GM21390 (cell line): ENCODE data around the gene MARS1.
"Not testable (repeated sequence)": the region's sequence is repeated elsewhere in the genome, so short reads cannot be mapped to it uniquely, and the experiment has no call there.

Experiments used
- ATAC-seq: cut with Tn5 transposase; IDR thresholded peaks from one replicate; pipeline ENCODE4 v1.9.1; 2021; ENCODE audit not compliant: unreplicated experiment

MARS1 gene

DNA sequence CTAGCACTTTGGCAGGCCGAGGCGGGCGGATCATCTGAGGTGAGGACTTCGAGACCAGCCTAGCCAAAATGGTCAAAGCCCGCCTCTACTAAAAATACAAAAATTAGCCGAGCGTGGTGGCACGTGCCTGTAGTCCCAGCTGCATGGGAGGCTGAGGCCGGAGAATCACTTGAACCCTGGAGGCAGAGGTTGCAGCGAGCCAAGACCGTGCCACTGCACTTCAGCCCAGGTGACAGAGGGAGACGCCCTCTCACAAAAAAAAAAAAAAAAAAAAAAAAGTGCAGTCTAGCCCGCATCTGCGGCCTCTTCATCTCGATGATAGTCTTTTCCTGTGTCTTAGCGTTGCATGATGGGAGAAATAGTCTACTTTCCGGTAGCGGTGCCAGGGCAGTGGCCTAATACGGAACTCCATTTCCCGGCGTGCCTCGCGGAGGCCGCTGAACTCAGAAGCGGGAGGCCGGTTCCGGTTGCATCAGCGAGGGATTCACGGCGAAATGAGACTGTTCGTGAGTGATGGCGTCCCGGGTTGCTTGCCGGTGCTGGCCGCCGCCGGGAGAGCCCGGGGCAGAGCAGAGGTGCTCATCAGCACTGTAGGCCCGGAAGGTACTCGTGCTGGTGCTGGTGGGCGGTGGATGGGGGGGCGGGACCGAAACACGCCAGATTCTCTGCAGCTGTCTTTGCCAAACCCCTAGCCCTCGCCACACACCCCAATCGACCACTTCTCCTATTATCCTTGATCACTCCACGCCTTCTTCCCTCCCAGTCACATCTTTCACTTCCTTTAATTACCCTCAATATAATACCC is at the start of gene MARS1:
TSS of gene MARS1 (plus strand) at position 472 of the 805 bp plus-strand sequence. CDS start at position 495, 23 bp downstream.
- ATAC-seq = peak; percentile 98

DNA sequence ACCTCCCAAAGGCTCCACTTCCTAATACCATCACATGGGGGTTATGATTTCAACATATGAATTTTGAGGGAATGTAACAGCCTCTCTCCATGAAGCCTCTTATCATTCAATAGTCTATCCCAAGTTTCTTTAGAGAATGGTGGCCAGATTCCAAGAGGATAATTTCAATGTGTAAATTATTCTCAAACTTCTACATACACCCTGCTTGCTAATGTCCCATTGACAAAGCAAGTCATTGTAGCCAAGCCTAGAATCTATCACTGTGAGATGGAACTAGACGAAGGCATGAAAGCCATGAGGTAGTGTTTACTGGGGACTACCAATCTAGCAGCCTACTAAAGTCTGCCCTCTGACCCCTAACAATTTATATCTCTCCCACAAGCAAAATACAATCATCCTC is 49.5 kb upstream of the MARS1 start:
- ATAC-seq = no peak

DNA sequence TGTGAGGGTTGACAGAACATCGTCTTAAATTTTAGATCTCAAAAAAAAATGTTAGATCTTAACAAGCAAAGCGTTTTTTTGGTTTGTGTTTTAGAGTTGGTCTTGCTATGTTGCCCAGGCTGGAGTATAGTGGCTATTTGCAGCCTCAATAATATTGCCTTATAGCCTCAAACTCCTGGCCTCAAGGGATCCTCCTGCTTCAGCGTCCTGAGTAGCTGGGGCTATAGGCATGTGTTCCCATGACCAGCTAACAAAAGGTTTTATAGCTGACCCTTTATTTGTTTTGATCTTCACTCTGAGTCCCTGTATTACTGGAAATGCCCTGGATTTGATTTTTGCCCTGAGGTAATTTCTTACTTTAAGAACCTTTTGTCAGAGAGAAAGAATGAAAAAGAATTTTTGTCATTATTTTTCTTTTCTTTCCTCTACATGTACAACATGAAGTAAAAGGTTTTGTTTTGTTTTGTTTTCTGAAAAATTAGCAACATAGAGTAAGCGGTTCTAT is 48.1 kb upstream of the MARS1 start:
- no peak for ATAC-seq

DNA sequence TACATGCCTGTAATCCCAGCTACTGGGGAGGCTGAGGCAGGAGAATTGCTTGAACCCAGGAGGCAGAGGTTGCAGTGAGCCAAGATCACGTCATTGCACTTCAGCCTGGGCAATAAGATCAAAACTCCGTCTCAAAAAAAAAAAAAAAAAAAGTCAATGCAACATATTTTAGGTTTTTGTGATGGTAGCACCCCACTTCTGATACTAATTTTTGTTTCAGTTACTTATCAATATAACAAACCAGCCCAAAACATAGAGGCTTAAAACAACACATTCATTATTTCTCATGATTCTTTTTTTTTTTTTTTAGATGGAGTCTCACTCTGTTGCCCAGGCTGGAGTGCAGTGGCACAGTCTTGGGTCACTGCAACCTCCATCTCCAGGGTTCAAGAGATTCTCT is 46.5 kb upstream of the MARS1 start:
- ATAC-seq = not testable (repeated sequence)

DNA sequence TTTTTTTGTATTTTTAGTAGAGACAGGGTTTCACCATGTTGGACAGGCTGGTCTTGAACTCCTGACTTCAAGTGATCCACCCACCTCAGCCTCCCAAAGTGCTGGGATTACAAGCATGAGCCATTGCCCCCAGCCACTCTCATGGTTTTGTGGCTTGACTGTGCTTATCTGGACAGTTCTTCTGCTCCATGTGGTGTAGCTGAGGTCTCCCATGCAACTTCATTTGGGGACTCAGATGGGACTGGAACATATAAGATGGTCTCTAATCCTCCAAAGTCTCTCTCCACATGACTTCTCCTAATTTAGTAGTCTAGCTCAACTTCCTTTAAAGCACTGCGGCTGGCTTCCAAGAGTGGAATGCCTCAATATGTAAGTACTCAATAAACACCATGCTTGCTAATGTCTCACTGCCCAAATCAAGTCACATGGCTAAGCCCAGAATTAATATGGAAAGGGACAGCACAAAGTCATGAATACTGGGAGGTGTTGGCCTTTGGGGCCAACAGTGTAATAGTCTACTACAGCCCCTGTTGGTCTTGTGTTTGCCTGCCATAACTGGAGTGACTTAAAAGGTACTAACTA is 45.9 kb upstream of the MARS1 start:
- no peak for ATAC-seq

DNA sequence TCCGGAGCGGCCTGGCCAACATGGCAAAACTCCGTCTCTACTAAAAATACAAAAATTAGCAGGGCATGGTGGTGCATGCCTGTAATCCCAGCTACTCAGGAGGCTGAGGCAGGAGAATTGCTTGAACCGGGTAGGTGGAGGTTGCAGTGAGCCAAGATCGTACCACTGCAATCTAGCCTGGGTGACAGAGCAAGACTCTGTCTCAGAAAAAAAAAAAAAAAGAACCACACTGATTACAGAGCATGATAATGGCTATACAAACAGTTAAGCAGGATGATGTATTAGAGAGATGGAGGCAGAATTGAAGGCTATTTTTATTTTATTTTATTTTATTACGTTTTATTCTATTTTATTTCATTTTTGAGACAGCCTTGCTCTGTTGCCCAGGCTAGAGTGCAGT is 43.5 kb upstream of the MARS1 start:
- not testable (repeated sequence) for ATAC-seq

DNA sequence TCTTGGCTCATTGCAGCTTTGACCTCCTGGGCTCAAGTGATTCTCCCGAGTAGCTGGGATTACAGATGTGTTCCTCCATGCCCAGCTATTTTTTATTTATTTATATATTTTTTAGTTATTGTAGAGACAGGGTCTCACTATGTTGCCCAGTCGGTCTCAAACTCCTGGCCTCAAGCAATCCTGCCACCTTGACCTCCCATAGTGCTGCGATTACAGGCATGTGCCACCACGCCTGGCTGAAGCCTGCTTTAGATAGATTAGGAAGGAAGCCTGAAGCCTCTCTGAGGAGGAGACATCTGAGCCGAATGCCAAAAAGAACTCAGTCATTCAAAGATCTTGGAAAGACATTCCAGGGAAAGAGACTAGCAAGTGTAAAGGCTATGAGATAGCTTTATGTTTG is 43.1 kb upstream of the MARS1 start:
- no peak for ATAC-seq

DNA sequence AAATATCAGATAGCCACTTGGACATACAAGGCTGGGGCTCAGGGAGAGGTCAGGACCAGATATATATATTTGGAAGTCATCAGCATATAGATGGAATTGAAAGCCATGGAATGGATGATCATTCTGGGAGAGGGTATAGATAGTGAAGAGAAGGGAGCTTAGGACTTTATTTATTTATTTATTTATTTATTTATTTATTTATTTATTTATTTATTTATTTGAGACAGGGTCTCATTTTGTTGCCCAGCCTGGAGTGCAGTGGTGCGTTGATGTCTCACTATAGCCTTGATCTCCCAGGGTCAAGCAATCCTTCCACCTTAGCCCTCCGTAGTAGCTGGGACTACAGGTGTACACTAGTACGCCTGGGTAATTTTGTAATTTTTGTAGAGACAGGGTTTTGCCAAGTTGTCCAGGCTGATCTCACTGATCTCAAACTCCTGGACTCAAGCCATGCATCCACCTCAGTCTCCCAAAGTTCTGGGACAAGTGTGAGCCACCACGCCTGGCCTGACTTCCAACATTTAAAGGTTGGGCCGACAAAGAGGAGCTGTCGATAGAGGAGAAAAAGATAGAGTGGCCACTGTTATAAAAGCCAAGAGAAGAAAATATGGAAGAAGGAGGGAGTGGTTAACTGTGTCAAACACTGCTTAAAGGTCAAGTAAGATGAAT is 41.4 kb upstream of the MARS1 start:
- no peak for ATAC-seq

DNA sequence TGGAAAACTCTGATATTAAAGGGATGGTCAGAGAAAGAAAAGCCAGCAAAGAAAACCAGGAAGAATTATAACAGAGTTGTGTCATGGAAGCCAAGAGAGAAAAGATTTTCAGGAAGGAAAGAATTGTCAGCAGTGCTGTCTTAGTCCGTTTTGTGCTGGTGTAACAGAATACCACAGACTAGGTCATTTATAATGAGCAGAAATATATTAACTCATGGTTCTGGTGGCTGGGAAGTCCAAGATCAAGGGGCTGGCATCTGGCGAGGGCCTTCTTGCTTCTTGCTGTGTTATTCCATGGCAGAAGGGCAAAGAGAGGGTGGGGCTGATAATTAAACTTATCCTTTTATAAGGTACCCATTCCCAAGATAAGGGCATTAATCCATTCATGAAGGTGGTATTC is 39.2 kb upstream of the MARS1 start:
- no peak for ATAC-seq

DNA sequence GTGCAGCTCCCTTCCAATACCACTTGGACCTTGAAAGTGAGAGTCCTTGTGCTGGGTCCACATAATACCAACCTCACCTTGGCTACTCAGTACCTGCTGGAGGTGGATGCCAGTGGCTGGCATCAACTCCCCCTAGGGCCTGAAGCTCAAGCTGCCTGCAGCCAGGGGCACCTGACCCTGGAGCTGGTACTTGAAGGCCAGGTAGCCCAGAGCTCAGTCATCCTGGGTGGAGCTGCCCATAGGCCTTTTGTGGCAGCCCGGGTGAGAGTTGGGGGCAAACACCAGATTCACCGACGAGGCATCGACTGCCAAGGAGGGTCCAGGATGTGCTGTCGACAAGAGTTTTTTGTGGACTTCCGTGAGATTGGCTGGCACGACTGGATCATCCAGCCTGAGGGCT is 38.5 kb upstream of the MARS1 start:
- no peak for ATAC-seq

DNA sequence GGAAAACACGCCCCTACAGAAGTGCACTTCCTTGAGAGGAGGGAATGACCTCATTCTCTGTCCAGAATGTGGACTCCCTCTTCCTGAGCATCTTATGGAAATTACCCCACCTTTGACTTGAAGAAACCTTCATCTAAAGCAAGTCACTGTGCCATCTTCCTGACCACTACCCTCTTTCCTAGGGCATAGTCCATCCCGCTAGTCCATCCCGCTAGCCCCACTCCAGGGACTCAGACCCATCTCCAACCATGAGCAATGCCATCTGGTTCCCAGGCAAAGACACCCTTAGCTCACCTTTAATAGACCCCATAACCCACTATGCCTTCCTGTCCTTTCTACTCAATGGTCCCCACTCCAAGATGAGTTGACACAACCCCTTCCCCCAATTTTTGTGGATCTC is 37.8 kb upstream of the MARS1 start:
- no peak for ATAC-seq

DNA sequence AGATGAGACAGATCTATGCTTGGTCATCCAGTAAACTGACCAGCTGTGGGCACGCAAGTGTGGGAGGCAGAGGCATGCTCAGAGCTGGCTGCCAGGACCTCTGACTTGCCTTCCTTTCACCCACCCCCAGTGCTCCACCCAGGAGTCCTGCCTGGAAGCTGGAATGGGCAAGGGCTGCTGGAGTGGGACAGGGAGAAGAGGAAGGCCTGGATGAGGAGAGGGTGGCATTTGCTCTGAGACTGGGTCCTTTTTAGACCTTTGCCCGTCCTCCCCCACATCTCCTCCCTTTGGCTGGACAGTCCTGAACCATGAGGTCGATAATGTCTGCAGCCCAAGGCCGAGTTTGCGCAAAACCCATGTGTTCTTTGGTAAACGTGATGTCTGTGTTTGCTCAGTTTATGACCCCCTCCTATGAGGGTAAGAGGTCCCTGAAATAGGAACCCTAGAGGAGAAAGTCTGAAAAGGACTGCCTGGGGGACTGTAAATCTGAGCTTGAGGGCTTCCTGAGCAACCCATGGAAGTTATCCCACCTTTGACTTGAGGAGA is 36.6 kb upstream of the MARS1 start:
- no peak for ATAC-seq

DNA sequence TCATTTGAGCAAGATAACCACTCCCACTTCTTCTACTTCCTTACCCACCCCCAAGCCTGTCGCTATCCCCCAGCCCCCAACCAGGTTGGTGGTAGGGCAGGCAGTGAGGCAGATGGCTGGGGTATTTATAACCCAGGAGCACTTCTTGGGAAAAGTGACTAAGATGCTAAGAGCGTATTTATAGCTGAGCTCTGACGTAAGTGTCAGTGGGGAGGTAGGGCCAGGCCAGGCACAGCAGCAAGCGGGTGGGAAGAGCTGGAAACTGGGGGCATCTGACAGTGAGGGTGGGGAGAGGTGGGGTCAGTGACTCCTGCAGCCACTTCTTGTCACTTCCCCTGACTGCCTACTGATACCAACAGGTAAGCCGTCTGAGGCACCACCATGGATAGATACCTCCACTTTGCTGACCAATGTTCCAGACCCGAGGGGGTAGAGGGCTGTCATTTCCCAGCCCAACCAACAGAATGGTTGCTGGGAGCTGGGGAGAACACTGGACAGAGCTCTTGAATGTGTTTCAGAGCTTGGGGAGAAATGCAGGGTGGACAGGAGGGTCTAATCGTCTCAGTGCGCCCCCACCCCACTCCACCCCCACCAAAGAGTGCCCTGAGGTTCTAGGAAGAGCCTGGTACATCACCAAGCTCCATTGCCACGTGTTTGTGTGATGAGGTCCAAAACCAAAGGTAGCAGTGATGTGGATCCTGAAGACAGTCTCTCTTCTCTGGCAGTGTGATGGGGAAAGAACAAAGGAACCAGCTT is 35.5 kb upstream of the MARS1 start:
- ATAC-seq = peak; percentile 11

DNA sequence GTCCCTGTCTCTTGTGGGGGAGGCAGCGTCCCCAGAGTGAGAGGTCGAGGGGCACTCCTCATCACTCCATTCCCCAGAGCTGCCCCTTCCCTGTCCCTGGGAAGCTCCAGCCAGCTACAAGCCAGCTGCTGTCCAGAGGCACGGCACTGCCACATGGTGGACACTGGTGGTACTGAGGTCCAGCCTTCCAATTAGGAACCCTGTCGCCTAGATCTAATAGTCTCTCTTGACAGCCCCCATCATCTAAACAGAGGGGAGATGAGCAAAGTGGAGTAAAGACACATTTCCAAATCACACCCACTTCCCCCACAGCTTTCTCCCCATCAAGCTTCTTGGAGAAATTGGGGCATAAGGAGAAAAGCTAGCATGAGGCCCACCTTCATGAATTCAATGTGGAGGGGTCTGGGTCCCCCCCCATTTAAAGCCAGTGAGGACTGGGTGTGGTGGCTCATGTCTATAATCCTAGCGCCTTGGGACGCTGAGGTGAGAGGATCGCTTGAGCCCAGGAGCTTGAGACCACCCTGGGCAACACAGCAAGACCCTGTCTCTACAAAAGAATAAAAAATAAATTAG is 34.8 kb upstream of the MARS1 start:
- ATAC-seq = peak; percentile 51

DNA sequence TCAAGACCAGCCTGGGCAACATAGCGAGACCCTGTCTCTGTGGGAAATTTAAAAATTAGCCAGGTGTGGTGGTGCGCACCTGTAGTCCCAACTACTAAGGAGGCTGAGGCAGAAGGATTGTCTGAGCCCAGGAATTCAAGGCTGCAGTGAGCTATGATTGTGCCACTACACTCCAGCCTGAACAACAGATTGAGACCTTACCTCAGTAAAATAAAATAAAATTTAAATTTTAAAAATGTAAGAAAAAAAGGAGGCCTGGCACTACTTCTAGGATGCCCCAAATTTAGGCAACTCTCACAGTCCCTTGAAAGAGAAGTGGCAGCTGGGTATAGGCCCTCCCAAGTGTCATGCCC is 33.7 kb upstream of the MARS1 start:
- no peak for ATAC-seq

DNA sequence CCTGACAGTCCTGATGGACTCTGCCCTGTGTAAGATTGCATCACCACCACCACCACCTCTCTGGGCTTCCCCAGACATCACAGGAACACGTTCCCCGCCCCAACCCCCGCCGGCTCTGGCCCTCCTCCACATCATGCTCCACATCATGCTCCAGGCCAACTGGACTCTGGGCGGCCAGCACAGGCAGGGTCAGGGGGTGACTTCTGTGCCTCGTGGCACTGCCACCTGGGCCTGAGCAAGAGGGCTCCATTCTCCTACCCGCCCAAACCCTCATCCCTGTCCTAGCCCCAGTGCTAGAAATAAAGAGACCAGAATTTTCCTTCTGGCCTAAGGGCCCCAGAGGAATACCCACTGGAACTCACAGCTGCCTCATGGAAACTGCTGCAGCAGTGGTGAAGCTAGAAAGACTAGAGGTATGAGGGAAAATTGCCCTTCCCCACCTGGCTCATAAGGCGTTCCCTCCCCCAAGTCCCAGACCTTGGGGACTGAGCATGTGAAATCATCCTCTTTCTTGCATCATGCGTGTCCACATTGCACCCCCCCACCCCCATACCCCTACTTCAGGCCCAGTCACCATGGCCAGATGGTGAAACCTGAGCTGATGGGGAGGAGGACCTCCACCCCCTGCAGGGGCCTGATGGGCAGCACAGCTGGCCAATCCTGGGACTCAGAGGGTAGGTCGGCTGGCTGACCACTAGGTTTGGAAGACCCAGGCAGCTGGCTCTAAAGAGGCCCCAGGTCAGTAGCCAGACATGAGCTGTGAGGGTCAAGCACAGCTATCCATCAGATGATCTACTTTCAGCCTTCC is 33.1 kb upstream of the MARS1 start, which contains the start of gene INHBE:
TSS of gene INHBE (plus strand) at position 742 of the 808 bp plus-strand sequence. CDS start 230 bp downstream, outside the sequence.
- ATAC-seq = no peak

DNA sequence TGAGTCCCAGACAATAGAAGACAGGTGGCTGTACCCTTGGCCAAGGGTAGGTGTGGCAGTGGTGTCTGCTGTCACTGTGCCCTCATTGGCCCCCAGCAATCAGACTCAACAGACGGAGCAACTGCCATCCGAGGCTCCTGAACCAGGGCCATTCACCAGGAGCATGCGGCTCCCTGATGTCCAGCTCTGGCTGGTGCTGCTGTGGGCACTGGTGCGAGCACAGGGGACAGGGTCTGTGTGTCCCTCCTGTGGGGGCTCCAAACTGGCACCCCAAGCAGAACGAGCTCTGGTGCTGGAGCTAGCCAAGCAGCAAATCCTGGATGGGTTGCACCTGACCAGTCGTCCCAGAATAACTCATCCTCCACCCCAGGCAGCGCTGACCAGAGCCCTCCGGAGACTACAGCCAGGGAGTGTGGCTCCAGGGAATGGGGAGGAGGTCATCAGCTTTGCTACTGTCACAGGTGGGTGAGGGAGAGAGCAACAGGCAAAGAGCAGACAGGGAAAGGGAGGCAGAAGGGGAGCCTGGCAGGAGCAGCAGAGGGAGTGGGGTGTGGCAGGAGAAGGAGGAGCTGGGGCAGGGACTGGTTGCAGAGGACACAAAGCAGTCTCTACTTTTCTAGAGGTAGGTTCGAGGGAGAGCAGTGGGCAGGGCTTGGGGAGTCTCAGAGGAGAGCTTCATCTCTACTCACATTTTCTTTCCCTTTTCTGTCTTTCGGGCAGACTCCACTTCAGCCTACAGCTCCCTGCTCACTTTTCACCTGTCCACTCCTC is 32.3 kb upstream of the MARS1 start:
- ATAC-seq = no peak

DNA sequence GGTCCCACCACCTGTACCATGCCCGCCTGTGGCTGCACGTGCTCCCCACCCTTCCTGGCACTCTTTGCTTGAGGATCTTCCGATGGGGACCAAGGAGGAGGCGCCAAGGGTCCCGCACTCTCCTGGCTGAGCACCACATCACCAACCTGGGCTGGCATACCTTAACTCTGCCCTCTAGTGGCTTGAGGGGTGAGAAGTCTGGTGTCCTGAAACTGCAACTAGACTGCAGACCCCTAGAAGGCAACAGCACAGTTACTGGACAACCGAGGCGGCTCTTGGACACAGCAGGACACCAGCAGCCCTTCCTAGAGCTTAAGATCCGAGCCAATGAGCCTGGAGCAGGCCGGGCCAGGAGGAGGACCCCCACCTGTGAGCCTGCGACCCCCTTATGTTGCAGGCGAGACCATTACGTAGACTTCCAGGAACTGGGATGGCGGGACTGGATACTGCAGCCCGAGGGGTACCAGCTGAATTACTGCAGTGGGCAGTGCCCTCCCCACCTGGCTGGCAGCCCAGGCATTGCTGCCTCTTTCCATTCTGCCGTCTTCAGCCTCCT is 31.6 kb upstream of the MARS1 start:
- peak; percentile 32 for ATAC-seq
